Measurements from ENCODE around the gene PATJ. TPM values are rescaled to one million over a fixed set of nuclear protein-coding genes. Genes with fewer than 3 reads are reported as not detected.

Gene PATJ
- total RNA-seq, 1 experiment from 2014 or later = 57.9 TPM

DNA sequence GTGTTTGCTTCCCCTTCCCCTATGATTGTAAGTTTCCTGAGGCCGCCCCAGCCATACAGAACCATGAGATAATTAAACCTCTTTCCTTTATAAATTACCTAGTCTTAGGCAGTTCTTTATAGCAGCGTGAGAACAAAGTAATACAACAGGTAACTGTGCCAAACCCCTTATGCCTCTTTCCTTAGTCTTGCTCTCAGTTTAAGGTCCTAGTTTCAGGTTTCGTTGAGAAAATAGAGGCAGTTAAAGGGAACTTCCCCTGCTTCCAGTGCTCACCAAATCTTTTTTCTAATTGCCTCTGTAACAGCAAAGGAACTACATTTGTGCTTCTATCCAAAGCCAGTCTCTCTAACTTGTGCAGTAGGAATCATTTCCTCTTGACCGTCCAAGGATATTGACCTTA lies 164.8 kb downstream of the PATJ start (continued):
- TF ChIP-seq, protein P1, sequence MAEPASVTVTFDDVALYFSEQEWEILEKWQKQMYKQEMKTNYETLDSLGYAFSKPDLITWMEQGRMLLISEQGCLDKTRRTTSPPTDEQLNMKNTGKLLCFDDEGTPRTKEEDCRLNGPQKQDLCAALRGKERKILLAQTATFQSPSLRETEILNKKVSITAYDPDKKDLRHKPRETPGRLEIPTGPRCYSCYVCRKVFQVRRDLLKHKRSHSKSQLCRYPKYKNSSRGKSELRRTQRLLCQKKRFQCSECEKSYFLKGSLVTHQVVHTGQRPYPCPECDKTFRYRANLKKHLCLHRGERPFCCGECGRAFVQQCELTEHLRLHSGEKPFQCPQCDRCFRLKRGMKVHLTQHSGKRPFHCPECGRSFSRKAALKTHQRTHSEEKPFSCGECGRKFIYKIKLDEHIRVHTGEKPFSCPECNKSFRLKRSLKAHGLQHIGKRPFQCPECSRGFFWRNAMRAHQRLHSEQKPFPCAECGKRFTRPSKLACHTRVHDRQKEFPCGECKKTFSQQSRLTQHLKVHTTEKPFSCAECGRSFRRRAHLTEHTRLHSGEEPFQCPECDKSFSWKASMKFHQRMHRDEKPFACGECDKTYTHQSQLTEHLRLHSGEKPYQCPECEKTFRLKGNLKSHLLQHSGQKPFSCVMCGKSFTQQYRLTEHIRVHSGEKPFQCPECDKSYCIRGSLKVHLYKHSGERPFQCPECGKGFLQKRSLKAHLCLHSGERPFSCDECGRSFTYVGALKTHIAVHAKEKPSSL (CRISPR knock-in tag; conservative IDR thresholded peaks at IDR 0.05) = no peak
- TF ChIP-seq TP53 (CRISPR knock-in tag; IDR thresholded peaks at IDR 0.05) = no peak
- no peak for TF ChIP-seq ZNF263 (CRISPR knock-in tag; IDR thresholded peaks at IDR 0.05; ENCODE audit: low read depth)
- TF ChIP-seq SMAD4 (CRISPR knock-in tag; IDR thresholded peaks at IDR 0.05) = no peak
- no peak for TF ChIP-seq GTF2I (CRISPR knock-in tag; conservative IDR thresholded peaks at IDR 0.05)
- TF ChIP-seq, protein P2, sequence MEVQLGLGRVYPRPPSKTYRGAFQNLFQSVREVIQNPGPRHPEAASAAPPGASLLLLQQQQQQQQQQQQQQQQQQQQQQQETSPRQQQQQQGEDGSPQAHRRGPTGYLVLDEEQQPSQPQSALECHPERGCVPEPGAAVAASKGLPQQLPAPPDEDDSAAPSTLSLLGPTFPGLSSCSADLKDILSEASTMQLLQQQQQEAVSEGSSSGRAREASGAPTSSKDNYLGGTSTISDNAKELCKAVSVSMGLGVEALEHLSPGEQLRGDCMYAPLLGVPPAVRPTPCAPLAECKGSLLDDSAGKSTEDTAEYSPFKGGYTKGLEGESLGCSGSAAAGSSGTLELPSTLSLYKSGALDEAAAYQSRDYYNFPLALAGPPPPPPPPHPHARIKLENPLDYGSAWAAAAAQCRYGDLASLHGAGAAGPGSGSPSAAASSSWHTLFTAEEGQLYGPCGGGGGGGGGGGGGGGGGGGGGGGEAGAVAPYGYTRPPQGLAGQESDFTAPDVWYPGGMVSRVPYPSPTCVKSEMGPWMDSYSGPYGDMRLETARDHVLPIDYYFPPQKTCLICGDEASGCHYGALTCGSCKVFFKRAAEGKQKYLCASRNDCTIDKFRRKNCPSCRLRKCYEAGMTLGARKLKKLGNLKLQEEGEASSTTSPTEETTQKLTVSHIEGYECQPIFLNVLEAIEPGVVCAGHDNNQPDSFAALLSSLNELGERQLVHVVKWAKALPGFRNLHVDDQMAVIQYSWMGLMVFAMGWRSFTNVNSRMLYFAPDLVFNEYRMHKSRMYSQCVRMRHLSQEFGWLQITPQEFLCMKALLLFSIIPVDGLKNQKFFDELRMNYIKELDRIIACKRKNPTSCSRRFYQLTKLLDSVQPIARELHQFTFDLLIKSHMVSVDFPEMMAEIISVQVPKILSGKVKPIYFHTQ (CRISPR knock-in tag; IDR thresholded peaks at IDR 0.05) = no peak
- TF ChIP-seq, protein P3, sequence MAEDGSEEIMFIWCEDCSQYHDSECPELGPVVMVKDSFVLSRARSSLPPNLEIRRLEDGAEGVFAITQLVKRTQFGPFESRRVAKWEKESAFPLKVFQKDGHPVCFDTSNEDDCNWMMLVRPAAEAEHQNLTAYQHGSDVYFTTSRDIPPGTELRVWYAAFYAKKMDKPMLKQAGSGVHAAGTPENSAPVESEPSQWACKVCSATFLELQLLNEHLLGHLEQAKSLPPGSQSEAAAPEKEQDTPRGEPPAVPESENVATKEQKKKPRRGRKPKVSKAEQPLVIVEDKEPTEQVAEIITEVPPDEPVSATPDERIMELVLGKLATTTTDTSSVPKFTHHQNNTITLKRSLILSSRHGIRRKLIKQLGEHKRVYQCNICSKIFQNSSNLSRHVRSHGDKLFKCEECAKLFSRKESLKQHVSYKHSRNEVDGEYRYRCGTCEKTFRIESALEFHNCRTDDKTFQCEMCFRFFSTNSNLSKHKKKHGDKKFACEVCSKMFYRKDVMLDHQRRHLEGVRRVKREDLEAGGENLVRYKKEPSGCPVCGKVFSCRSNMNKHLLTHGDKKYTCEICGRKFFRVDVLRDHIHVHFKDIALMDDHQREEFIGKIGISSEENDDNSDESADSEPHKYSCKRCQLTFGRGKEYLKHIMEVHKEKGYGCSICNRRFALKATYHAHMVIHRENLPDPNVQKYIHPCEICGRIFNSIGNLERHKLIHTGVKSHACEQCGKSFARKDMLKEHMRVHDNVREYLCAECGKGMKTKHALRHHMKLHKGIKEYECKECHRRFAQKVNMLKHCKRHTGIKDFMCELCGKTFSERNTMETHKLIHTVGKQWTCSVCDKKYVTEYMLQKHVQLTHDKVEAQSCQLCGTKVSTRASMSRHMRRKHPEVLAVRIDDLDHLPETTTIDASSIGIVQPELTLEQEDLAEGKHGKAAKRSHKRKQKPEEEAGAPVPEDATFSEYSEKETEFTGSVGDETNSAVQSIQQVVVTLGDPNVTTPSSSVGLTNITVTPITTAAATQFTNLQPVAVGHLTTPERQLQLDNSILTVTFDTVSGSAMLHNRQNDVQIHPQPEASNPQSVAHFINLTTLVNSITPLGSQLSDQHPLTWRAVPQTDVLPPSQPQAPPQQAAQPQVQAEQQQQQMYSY (CRISPR knock-in tag; IDR thresholded peaks at IDR 0.05) = no peak

DNA sequence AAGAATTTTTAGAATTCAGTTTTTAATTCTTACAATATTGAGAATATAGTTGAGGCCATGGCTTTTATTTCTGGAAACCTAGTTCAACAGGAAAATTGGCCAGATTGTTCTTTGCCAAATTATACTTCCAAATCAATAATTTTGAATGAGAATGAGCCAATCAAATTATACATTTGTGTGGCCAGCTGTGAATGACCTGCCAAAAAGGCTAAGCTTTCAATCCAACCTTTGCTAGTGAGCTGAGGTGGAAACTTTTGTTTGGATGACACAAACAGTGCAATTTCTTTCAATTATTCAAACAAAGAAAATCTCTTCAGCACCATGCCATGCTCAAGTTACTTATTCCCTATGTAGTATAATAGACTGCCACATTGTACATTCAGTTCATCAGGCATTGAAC lies 167.8 kb downstream of the PATJ start:
- H3K36me3 Mint-ChIP-seq = peaks cover 32% of the 10 kb centered on the region
- no peak overlapping the region for H3K4me3 Mint-ChIP-seq
- H3K9me3 Mint-ChIP-seq = no peaks in the 10 kb centered on the region
- DNase-seq (ENCODE audit: low spot score) = no peak
- peaks cover 30% of the 10 kb centered on the region for H3K4me1 Mint-ChIP-seq
- no peak overlapping the region for H3K27ac Mint-ChIP-seq
- no peaks in the 10 kb centered on the region; the same call in 1 of the 2 replicates for H3K27me3 Mint-ChIP-seq (ENCODE audit: low read depth)
- CTCF ChIA-PET = no interaction called here
- ATAC-seq = no peak
- POLR2A ChIA-PET = no interaction called here
- TF ChIP-seq MXD4 (CRISPR knock-in tag; IDR thresholded peaks at IDR 0.05; ENCODE audit: borderline replicate concordance) = no peak
- TF ChIP-seq PRRX2 (CRISPR knock-in tag; IDR thresholded peaks at IDR 0.05) = no peak
- TF ChIP-seq, protein P4, sequence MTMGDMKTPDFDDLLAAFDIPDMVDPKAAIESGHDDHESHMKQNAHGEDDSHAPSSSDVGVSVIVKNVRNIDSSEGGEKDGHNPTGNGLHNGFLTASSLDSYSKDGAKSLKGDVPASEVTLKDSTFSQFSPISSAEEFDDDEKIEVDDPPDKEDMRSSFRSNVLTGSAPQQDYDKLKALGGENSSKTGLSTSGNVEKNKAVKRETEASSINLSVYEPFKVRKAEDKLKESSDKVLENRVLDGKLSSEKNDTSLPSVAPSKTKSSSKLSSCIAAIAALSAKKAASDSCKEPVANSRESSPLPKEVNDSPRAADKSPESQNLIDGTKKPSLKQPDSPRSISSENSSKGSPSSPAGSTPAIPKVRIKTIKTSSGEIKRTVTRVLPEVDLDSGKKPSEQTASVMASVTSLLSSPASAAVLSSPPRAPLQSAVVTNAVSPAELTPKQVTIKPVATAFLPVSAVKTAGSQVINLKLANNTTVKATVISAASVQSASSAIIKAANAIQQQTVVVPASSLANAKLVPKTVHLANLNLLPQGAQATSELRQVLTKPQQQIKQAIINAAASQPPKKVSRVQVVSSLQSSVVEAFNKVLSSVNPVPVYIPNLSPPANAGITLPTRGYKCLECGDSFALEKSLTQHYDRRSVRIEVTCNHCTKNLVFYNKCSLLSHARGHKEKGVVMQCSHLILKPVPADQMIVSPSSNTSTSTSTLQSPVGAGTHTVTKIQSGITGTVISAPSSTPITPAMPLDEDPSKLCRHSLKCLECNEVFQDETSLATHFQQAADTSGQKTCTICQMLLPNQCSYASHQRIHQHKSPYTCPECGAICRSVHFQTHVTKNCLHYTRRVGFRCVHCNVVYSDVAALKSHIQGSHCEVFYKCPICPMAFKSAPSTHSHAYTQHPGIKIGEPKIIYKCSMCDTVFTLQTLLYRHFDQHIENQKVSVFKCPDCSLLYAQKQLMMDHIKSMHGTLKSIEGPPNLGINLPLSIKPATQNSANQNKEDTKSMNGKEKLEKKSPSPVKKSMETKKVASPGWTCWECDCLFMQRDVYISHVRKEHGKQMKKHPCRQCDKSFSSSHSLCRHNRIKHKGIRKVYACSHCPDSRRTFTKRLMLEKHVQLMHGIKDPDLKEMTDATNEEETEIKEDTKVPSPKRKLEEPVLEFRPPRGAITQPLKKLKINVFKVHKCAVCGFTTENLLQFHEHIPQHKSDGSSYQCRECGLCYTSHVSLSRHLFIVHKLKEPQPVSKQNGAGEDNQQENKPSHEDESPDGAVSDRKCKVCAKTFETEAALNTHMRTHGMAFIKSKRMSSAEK (CRISPR knock-in tag; IDR thresholded peaks at IDR 0.05; ENCODE audit: borderline replicate concordance) = no peak
- TF ChIP-seq, protein P3 (CRISPR knock-in tag; IDR thresholded peaks at IDR 0.05) = no peak
- TF ChIP-seq TEAD4 (CRISPR knock-in tag; IDR thresholded peaks at IDR 0.05) = no peak
- TF ChIP-seq RORB (CRISPR knock-in tag; IDR thresholded peaks at IDR 0.05) = no peak
- no peak for TF ChIP-seq ZNF232 (CRISPR knock-in tag; IDR thresholded peaks at IDR 0.05)
- TF ChIP-seq, protein P5, sequence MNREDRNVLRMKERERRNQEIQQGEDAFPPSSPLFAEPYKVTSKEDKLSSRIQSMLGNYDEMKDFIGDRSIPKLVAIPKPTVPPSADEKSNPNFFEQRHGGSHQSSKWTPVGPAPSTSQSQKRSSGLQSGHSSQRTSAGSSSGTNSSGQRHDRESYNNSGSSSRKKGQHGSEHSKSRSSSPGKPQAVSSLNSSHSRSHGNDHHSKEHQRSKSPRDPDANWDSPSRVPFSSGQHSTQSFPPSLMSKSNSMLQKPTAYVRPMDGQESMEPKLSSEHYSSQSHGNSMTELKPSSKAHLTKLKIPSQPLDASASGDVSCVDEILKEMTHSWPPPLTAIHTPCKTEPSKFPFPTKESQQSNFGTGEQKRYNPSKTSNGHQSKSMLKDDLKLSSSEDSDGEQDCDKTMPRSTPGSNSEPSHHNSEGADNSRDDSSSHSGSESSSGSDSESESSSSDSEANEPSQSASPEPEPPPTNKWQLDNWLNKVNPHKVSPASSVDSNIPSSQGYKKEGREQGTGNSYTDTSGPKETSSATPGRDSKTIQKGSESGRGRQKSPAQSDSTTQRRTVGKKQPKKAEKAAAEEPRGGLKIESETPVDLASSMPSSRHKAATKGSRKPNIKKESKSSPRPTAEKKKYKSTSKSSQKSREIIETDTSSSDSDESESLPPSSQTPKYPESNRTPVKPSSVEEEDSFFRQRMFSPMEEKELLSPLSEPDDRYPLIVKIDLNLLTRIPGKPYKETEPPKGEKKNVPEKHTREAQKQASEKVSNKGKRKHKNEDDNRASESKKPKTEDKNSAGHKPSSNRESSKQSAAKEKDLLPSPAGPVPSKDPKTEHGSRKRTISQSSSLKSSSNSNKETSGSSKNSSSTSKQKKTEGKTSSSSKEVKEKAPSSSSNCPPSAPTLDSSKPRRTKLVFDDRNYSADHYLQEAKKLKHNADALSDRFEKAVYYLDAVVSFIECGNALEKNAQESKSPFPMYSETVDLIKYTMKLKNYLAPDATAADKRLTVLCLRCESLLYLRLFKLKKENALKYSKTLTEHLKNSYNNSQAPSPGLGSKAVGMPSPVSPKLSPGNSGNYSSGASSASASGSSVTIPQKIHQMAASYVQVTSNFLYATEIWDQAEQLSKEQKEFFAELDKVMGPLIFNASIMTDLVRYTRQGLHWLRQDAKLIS (CRISPR knock-in tag; IDR thresholded peaks at IDR 0.05; ENCODE audit: borderline replicate concordance) = no peak
- no peak for TF ChIP-seq NFYB (CRISPR knock-in tag; conservative IDR thresholded peaks at IDR 0.05; ENCODE audit: low read depth)
- no peak for TF ChIP-seq CBFB (CRISPR knock-in tag; IDR thresholded peaks at IDR 0.05; ENCODE audit: low read depth)

Data from WTC11 (cell line).